Thyroid gland (tissue), 4 donors: ENCODE measurements around the gene NKX1-1. TPM values are rescaled to one million over a fixed set of nuclear protein-coding genes. Genes with fewer than 3 reads are reported as not detected.

Experiments
- DNase-seq, 2 donors: peaks; one replicate each; pipeline ENCODE4 v3.0.0-alpha.2; 2019
- H3K27ac ChIP-seq, 3 donors: fragments of 200-600 bp; sonication (generic); 1 replicate in 2 of 3; 2 replicates in 1 of 3; pipeline ENCODE4 v1.5.1; 2016 to 2019; ENCODE audit warnings: mild to moderate bottlenecking in 1 of 3, moderate library complexity in 1 of 3
- H3K27me3 ChIP-seq: fragments of 200-600 bp; sonication (generic); one replicate; pipeline ENCODE4 v1.5.1; 2019
- H3K36me3 ChIP-seq, 2 donors: fragments of 200-600 bp; sonication (generic); one replicate each; pipeline ENCODE4 v1.5.1; 2016 to 2019
- H3K4me1 ChIP-seq, 2 donors: fragments of 200-600 bp; sonication (generic); one replicate each; pipeline ENCODE4 v1.5.1; 2017 to 2019
- H3K4me3 ChIP-seq, 3 donors: fragments of 200-600 bp; sonication (generic); replicated peaks in 1 of 3; 1 replicate in 2 of 3; 2 replicates in 1 of 3; pipeline ENCODE4 v1.5.1; 2016; ENCODE audit warnings: mild to moderate bottlenecking in 1 of 3
- H3K9me3 ChIP-seq: fragments of 200-600 bp; sonication (generic); one replicate; pipeline ENCODE4 v1.5.1; 2017
- POLR2A ChIP-seq, 2 donors: fragments of 450-650 bp; IDR thresholded peaks; one replicate each; pipeline ENCODE4 v1.6.1; 2017; ENCODE audit warnings: antibody characterized with exemption in 2 of 2, mild to moderate bottlenecking in 2 of 2, moderate library complexity in 1 of 2
- WGBS, 2 donors: methylation state at CpG; one replicate each; pipeline ENCODE4 v1.1.5; 2017; 5-methylcytosine and 5-hydroxymethylcytosine counted together
- intact Hi-C: fragments of 100-400 bp; cut with DNase I; formaldehyde crosslinking; loops from one replicate; pipeline ENCODE4 v1.15.1; 2023
- total RNA-seq, 4 donors: library from RNA; depleted of rRNA; stranded (reverse); fragments of >200 nt; gene quantifications; one replicate each; pipeline ENCODE4 v1.2.3, GENCODE V29; 2016
- TF ChIP-seq, protein P1 (sequence below), 6 experiments: fragments of 200-600 bp in 3 of 6; fragments of 450-650 bp in 3 of 6; sonication (generic) in 3 of 6; IDR thresholded peaks; one replicate each; pipeline ENCODE4 v1.5.1; 2016 to 2019; ENCODE audit warnings: antibody characterized with exemption in 6 of 6, mild to moderate bottlenecking in 2 of 6, inconsistent platforms in 1 of 6, moderate library complexity in 1 of 6

NKX1-1 gene
- total RNA-seq, 4 donors from 2014 or later: not detected

DNA sequence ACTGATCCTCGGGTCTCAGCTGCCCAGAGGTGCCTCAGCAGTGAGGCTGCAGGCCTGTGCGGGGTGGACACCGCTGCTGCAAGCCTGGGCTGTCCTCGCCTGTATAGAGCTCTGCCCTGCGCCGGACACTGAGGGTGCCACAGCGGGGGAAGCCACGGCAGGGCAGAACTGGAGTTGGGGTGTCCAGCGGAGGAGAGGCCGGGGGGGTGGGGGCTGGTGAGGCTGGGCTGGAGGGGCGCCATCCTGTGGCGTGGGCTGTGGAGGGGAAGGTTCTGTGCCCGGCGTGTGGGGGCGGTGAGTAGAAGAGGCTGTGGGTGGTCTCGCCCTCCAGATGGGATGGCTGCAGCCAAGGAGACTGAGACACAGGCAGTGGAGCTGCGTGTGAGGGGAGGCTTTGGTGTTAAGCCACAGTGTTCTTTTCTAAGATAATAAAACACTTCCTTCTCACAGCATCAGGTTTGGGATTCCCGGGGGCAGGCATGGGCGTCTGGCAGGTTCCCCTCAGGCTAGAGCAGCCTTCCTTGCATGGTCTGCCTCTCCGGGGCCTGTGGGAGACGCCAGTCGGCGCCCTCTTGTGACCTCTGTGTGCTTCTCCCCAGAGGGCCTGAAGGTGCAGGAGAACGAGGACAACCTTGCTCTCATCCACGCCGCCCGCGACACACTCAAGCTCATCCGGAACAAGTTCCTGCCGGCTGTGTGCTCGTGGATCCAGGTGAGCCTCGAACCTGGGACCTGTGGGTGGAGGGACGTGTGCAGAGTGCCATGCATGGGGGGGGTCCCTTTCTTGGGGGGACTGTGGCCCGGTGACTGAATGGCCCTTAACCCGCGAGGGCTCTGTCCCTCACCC lies 51.9 kb downstream of the NKX1-1 start:
- H3K27me3 ChIP-seq: no peaks in the 10 kb centered on the region
- H3K4me1 ChIP-seq: peaks cover 0 to 3% of the 10 kb centered on the region in 2 donors
- WGBS, 2 donors: 87 to 94% methylated on average over 23 to 32 of the region's 36 CpGs
- H3K27ac ChIP-seq: no peak overlapping the region
- H3K36me3 ChIP-seq: peaks cover 8 to 15% of the 10 kb centered on the region in 2 donors
- H3K9me3 ChIP-seq: no peaks in the 10 kb centered on the region
- H3K4me3 ChIP-seq: no peak overlapping the region
- TF ChIP-seq, protein P1, sequence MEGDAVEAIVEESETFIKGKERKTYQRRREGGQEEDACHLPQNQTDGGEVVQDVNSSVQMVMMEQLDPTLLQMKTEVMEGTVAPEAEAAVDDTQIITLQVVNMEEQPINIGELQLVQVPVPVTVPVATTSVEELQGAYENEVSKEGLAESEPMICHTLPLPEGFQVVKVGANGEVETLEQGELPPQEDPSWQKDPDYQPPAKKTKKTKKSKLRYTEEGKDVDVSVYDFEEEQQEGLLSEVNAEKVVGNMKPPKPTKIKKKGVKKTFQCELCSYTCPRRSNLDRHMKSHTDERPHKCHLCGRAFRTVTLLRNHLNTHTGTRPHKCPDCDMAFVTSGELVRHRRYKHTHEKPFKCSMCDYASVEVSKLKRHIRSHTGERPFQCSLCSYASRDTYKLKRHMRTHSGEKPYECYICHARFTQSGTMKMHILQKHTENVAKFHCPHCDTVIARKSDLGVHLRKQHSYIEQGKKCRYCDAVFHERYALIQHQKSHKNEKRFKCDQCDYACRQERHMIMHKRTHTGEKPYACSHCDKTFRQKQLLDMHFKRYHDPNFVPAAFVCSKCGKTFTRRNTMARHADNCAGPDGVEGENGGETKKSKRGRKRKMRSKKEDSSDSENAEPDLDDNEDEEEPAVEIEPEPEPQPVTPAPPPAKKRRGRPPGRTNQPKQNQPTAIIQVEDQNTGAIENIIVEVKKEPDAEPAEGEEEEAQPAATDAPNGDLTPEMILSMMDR (IDR thresholded peaks at IDR 0.05): no peak
- no peak for TF ChIP-seq POLR2A (IDR thresholded peaks at IDR 0.05)
- DNase-seq: no peak
- intact Hi-C loops: loop anchor here (5.0 to 10.0 kb wide), 4 partner anchors 190 to 370 kb away; partner anchors contain the start of genes TACC3 and TMEM129

DNA sequence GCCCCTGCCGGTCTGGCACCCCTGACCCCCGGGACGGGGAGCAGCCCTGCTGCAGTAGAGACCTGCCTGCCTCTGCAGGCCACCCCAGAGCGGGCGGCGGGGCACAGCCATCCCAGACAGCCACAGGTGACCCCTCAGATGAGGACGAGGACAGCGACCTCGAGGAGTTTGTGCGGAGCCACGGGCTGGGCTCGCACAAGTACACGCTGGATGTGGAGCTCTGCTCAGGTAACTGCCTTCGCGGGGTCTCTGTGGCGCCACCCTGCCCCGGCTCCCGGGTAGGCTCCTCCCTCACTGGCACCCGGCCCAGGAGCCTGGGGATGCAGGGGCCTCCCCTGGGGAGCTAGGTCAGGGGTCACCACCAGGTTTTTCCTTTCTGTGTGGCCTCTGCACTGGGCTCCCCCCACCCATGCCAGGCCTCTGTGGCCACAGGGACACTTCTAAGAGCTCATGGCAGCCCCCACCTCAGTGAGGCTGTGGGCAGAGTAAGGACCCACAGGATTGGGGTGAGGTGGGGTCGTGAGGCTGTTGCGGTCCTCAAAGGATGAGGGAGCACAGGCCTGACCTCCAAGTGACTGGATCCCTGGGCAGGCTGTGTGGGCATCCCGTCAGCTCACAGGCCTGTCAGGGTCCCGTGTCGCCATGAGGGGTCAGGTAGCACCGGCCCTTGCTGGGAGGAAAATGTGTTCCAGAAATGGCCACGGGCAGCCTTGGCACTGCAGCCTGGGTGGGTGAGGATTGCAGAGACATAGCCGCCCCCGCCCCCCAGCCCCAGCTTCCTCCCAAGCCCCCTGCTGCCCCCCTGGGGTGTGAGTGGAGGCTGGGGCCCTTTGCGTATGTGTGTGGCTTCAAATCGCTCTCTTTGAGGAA lies 52.8 kb downstream of the NKX1-1 start:
- Histone ChIP-seq H3K4me3 (no peak overlapping the region), H3K27me3 (no peaks in the 10 kb centered on the region), H3K4me1 (peaks cover 0 to 8% of the 10 kb centered on the region in 2 donors), H3K36me3 (peaks cover 8 to 15% of the 10 kb centered on the region in 2 donors), H3K9me3 (no peaks in the 10 kb centered on the region), H3K27ac (no peak overlapping the region)
- DNase-seq: no peak
- TF ChIP-seq, protein P1 (IDR thresholded peaks at IDR 0.05): no peak
- no peak for TF ChIP-seq POLR2A (IDR thresholded peaks at IDR 0.05)
- intact Hi-C loops: loop anchor here (5.0 to 10.0 kb wide), 4 partner anchors 189 to 371 kb away; partner anchors contain the start of genes TACC3 and TMEM129
- 91 to 95% methylated on average over 9 to 20 of the region's 30 CpGs for WGBS, 2 donors

Other genes starting within 250 kb of the NKX1-1 start
- 10 to 100 TPM in 2 of 4 donors, 1 to 10 TPM in 2; 2.4 to 14.1 (median 6.6) TPM for gene SPON2, start 233.9 kb downstream of the NKX1-1 start, total RNA-seq
- 100 to 1,000 TPM; 102 to 226 (median 177) TPM for gene CTBP1, start 157.3 kb downstream of the NKX1-1 start, total RNA-seq
- gene MAEA, start 116.6 kb downstream of the NKX1-1 start, total RNA-seq: 10 to 100 TPM; 85.3 to 99.5 (median 87.3) TPM
- 10 to 100 TPM; 16.7 to 38.7 (median 27.7) TPM for gene UVSSA, start 59.2 kb downstream of the NKX1-1 start, total RNA-seq